GM10847 (cell line): ENCODE data around the gene COL25A1.

Experiments
- POLR2A ChIP-seq: IDR thresholded peaks from 2 replicates; pipeline ENCODE4 v1.6.1; 2011; ENCODE audit not compliant: insufficient read length; ENCODE audit errors: extremely low read depth

Gene COL25A1

GRCh38 chr4:108933046-108933445, 369.4 kb downstream of the COL25A1 start:
- no peak for TF ChIP-seq POLR2A

- TF ChIP-seq POLR2A: no peak
Measured at GRCh38 chr4:108931926-108932325, 370.5 kb downstream of the COL25A1 start.

- no peak for TF ChIP-seq POLR2A
Measured at GRCh38 chr4:108930186-108930585, 372.3 kb downstream of the COL25A1 start.

- no peak for TF ChIP-seq POLR2A
Measured at GRCh38 chr4:108926781-108927180, 375.7 kb downstream of the COL25A1 start.

- TF ChIP-seq POLR2A: no peak
Measured at GRCh38 chr4:108926061-108926460, 376.4 kb downstream of the COL25A1 start.

- TF ChIP-seq POLR2A: no peak
Measured at GRCh38 chr4:108922191-108922590, 380.3 kb downstream of the COL25A1 start.

- TF ChIP-seq POLR2A: no peak
Measured at GRCh38 chr4:108920395-108921087, 381.9 kb downstream of the COL25A1 start.

- TF ChIP-seq POLR2A: no peak
Measured at GRCh38 chr4:108919226-108919893, 383.1 kb downstream of the COL25A1 start.

GRCh38 chr4:108917255-108917654, 385.2 kb downstream of the COL25A1 start:
- TF ChIP-seq POLR2A: no peak

- no peak for TF ChIP-seq POLR2A
Measured at GRCh38 chr4:108916638-108917037, 385.8 kb downstream of the COL25A1 start.

GRCh38 chr4:108906866-108907367, 395.5 kb downstream of the COL25A1 start:
- no peak for TF ChIP-seq POLR2A

- TF ChIP-seq POLR2A: no peak
Measured at GRCh38 chr4:108906006-108906405, 396.5 kb downstream of the COL25A1 start.

- no peak for TF ChIP-seq POLR2A
Measured at GRCh38 chr4:108903464-108904221, 398.8 kb downstream of the COL25A1 start.

GRCh38 chr4:108902769-108903168, 399.7 kb downstream of the COL25A1 start:
- TF ChIP-seq POLR2A: no peak

GRCh38 chr4:108901291-108901690, 401.2 kb downstream of the COL25A1 start:
- TF ChIP-seq POLR2A: no peak
